CD1c-positive myeloid dendritic cell (primary cell): ENCODE measurements around the gene MXRA8.
"Not testable (repeated sequence)": the region's sequence is repeated elsewhere in the genome, so short reads cannot be mapped to it uniquely, and the experiment has no call there.

Source experiments
- DNase-seq: peaks from one replicate; pipeline ENCODE4 v3.0.0-alpha.2; 2016; ENCODE audit errors: extremely low spot score

The MXRA8 gene

GRCh38 chr1:1391225-1391624, 32.9 kb upstream of the MXRA8 start:
- no peak for DNase-seq

GRCh38 chr1:1390675-1391074, 32.3 kb upstream of the MXRA8 start:
- DNase-seq: no peak

GRCh38 chr1:1388078-1388472, 29.7 kb upstream of the MXRA8 start:
- DNase-seq: no peak

GRCh38 chr1:1387098-1388077, 29.0 kb upstream of the MXRA8 start:
- no peak for DNase-seq

GRCh38 chr1:1385931-1386330, 27.6 kb upstream of the MXRA8 start:
- no peak for DNase-seq

- DNase-seq: not testable (repeated sequence)
Observed at GRCh38 chr1:1385339-1385738, 27.0 kb upstream of the MXRA8 start.

GRCh38 chr1:1381294-1381693, 22.9 kb upstream of the MXRA8 start:
- no peak for DNase-seq

- DNase-seq: no peak
Observed at GRCh38 chr1:1380860-1381259, 22.5 kb upstream of the MXRA8 start.

- DNase-seq: no peak
Observed at GRCh38 chr1:1377540-1378205, 19.3 kb upstream of the MXRA8 start.

GRCh38 chr1:1376551-1377226, 18.3 kb upstream of the MXRA8 start:
- no peak for DNase-seq

GRCh38 chr1:1374929-1375662, 16.7 kb upstream of the MXRA8 start, which contains the start of gene AURKAIP1:
Gene AURKAIP1, minus strand, starts transcription at chr1:1375207. Its CDS starts 451 bp downstream, at chr1:1374756.
- peak; percentile 100 for DNase-seq

- no peak for DNase-seq
Observed at GRCh38 chr1:1374589-1374928, 16.2 kb upstream of the MXRA8 start.

GRCh38 chr1:1373815-1374588, 15.6 kb upstream of the MXRA8 start:
- DNase-seq: no peak

- no peak for DNase-seq
Observed at GRCh38 chr1:1373051-1373814, 14.9 kb upstream of the MXRA8 start.

- DNase-seq: peak; percentile 69
Observed at GRCh38 chr1:1371746-1372711, 13.7 kb upstream of the MXRA8 start.

- DNase-seq: no peak
Observed at GRCh38 chr1:1371364-1371745, 13.0 kb upstream of the MXRA8 start.

- DNase-seq: no peak
Observed at GRCh38 chr1:1370771-1371300, 12.5 kb upstream of the MXRA8 start.

GRCh38 chr1:1370094-1370493, 11.7 kb upstream of the MXRA8 start:
- not testable (repeated sequence) for DNase-seq

GRCh38 chr1:1367315-1367714, 9.0 kb upstream of the MXRA8 start:
- no peak for DNase-seq
